Natural killer cell treated with Interleukin-12 subunit alpha and Interleukin-12 subunit beta and Interleukin-15 and Interleukin-18, amount 100 ng/mL, for 72 hours (primary cell): ENCODE results near the gene KCP. TPM values are rescaled to one million over a fixed set of nuclear protein-coding genes. Genes with fewer than 3 reads are reported as not detected.

ENCODE experiments used
- total RNA-seq, 2 donors: library from RNA; stranded (reverse); gene quantifications; one replicate each; pipeline ENCODE4 v1.2.3, GENCODE V29; 2022

KCP gene
- total RNA-seq, 2 donors from 2014 or later, result 0.17 to 1.1 TPM

Other genes with a start within 250 kb of the KCP start
- gene GARIN1A, start 238.4 kb downstream of the KCP start, total RNA-seq, result 1 to 10 TPM; 1.6 to 4.3 TPM
- gene CALU, start 171.3 kb downstream of the KCP start, total RNA-seq, result 10 to 100 TPM; 46.3 to 60.5 TPM
- not detected for gene OPN1SW, start 134.9 kb downstream of the KCP start, total RNA-seq
- 10 to 100 TPM; 15.1 to 23.8 TPM for gene CCDC136, start 118.7 kb downstream of the KCP start, total RNA-seq
- gene FLNC, start 80.3 kb downstream of the KCP start, total RNA-seq, result not detected
- 100 to 1,000 TPM; 115 to 145 TPM for gene ATP6V1F, start 47.9 kb downstream of the KCP start, total RNA-seq
- gene IRF5, start 27.2 kb upstream of the KCP start, total RNA-seq, result 10 to 100 TPM; 26.5 to 43.4 TPM
- 10 to 100 TPM; 70.8 to 71.2 TPM for gene TNPO3, start 144.4 kb upstream of the KCP start, total RNA-seq
- 10 to 100 TPM; 17.0 to 74.0 TPM for gene TSPAN33, start 234.0 kb upstream of the KCP start, total RNA-seq